Skeletal muscle cell (primary cell): ENCODE measurements around the gene C2orf92.

Experiments
- DNase-seq: peaks from one replicate; pipeline ENCODE4 v3.0.0-alpha.2; 2010; ENCODE audit warnings: low read depth
- H3K4me3 ChIP-seq: 2 replicates; pipeline ENCODE4 v1.5.1; 2011; ENCODE audit warnings: low read depth, mild to moderate bottlenecking, control low read depth, low read length, moderate library complexity

The C2orf92 gene

DNA sequence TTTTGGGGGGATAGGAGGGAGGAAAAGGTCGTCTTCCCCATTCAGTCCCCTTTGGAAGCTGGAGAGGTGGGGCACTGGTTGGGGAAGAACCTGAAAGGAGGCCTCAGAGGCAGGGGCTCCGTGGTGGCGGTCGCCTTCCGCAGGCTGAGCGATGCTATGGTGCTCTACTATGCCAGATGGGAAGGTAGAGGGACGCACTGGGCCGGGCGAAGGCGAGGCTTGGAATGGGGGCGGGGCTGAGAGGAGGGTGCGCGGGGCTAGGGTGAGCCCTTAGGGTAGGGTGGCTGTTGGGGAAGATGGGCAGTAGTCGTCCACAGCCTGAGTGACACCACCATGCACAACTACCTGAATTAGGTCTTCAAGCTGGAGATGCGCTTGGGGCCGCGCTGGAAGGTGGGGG, 55.0 kb downstream of the C2orf92 start:
- H3K4me3 ChIP-seq: no peak overlapping the region
- DNase-seq: no peak

DNA sequence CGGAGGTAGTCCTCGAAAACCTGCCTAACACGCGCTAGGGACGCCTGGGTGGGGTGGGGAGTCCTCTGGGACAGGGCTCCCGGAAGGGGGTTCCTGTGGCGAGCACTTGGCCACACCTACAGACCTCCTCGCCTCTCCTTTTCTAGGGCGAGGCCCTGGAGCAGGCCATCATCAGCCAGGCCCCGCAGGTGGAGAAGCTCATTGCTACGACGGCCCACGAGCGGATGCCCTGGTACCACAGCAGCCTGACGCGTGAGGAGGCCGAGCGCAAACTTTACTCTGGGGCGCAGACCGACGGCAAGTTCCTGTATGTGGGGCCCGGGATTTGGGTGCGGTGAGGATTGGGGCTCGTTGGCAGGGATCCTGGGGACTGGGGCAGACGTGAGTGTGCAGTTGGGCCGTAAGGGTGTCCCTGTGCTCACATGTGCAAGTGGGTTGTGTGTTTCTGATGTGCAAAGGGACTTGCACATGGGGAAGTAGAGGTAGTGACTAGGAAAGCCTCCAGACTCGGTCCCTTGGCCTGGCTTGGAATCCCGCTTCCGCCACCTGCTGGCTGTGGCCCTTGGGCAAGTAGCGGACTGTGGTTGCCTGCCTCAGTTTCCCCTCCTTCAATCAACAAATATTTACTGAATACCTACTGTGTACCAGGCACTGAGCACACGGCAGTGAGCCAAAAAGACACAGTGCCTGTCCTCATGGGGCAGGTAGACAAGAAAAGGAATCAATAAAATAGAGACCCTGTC, 55.6 kb downstream of the C2orf92 start:
- DNase-seq: no peak
- H3K4me3 ChIP-seq: no peak overlapping the region

DNA sequence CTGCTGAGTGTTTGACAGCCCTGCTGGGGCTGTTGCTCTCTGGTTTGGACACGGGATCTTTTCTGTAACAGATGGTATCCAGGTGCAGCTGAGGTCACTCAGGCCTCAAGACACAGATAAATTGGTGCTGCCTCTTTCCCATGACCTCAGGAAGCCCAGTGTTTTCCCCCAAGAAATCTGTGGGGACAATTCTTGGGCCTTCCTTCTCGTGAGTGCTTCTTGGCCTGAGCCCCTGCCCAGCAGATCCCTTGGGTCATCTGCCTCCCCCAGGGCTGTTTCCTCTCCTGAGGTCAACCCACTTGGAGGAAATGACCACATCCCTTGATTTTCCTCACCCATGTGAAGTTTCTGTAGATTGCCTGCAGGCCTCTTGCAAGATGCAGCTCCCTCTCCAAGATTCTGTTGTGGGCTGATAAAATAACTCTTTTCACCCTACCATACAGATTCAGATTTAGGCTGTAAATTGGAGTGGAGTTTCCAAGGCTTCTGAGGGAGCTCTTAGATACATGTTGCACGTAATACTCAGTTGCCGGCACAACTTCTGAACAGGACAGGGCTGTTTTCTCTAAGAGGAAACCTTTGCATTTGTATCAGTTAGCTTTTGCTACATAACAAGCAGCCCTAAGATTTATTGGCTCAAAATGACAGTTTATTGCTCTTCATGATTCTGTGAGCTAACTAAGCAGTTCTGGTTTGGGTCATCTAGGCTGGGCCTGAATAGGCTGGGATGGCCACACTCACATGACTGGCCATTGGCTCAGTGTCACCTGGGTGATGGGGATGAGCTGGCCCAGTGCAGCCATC, 57.0 kb downstream of the C2orf92 start:
- DNase-seq: no peak
- no peak overlapping the region for H3K4me3 ChIP-seq

DNA sequence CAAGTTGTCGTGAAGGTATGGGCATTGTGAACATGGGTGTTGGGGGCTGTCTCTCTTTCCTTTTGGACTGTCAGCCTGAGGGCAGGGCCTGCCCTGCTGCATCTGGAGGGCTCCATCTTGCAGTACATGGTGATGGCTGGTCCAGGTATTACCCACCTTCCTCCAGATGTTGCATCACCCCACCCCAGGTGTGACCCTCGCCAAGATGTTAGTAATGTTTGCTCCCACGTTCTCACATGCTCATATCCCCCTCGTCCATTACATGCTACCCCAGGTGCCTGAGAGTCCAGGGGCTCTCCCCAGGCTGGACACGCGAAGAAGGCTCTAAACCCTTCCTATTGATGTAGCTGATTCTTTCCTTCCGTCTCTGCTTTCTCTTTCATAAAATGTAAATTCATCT, 57.8 kb downstream of the C2orf92 start:
- no peak for DNase-seq
- no peak overlapping the region for H3K4me3 ChIP-seq

DNA sequence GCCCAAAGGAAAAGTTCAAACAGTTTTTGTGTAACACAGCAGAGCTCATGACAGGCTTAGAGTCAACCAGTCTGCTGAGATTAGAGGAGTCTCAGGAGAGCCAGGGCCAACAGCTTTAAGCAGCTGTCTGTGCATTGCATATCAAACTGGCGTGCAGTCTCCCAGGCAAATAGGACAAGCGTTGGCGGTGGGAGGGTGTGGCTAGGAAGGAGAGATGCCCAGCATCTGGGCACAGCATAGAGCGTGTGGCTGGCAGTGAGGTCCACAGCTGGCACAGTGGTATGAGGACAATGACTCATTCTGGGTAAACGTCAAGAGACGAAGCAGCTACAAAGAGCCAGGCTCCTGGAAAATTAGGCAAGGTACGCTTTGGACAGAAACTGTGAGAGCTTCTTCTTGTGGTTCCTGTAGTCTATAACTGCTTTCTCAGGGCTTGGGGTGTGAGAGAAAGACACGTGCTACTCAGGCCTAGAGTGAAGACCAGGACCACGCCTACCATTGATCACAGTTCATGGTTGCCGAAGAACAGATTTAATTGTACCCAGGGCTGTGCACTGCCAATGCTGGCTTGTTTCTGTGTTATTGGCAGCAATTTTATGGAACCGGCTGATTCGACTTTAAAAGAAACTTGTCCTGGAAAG, 58.7 kb downstream of the C2orf92 start:
- DNase-seq: peak; percentile 26
- H3K4me3 ChIP-seq: no peak overlapping the region

DNA sequence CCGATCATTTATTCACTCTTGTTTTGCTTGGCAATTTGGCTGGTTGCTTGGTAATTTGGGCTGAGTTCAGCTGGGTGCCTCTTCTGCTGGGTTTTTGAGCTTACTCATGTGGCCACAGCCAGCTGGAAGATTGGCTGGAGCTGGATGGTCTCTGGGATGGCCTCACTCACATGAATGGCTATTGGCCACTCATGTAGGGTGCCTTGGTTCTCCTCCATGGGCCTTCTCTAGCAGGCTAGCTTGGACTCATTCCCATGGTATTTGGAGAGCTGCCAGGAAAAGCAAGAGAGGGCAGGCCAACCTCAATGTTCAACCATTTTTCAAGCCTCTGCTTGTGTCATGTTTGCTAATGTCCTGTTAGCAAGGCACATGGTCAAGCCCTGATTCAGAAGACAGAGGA, 60.7 kb downstream of the C2orf92 start:
- no peak overlapping the region for H3K4me3 ChIP-seq
- DNase-seq: no peak

DNA sequence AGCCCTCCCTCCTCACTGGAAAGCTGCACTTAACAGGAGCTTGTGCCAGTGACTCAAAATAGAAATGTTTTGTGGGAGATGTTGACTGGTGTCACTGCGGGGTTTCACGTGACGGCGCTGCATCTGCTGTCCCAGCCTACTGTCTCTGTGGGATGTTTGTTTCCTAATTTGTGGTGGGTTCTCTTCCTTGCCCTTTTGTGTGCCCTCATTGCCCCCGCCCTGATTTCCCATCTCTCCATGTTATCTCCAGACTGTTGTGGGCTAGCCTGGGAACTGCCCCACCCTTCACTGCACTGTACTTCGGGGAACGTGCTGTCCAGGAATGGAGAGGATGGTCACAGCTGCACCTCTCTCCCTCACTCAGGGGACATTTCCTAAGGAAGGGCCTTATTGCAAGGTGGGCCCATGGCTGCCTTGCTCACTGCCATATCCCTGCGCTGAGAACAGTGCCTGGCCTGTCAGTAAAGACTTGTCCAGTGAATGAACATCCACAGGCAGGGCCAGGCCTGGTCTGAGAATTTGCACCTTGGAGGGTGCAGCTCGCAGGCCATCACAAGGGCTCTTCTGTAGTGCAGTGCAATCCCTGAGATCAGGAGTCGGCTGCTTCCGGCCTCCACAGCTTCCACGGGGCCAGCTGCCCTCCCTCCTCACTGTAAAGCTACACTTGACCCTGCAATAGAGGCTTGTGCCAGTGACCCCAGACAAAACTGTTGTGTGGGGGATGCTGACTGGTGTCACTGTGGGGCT, 61.9 kb downstream of the C2orf92 start:
- H3K4me3 ChIP-seq: no peak overlapping the region
- no peak for DNase-seq

DNA sequence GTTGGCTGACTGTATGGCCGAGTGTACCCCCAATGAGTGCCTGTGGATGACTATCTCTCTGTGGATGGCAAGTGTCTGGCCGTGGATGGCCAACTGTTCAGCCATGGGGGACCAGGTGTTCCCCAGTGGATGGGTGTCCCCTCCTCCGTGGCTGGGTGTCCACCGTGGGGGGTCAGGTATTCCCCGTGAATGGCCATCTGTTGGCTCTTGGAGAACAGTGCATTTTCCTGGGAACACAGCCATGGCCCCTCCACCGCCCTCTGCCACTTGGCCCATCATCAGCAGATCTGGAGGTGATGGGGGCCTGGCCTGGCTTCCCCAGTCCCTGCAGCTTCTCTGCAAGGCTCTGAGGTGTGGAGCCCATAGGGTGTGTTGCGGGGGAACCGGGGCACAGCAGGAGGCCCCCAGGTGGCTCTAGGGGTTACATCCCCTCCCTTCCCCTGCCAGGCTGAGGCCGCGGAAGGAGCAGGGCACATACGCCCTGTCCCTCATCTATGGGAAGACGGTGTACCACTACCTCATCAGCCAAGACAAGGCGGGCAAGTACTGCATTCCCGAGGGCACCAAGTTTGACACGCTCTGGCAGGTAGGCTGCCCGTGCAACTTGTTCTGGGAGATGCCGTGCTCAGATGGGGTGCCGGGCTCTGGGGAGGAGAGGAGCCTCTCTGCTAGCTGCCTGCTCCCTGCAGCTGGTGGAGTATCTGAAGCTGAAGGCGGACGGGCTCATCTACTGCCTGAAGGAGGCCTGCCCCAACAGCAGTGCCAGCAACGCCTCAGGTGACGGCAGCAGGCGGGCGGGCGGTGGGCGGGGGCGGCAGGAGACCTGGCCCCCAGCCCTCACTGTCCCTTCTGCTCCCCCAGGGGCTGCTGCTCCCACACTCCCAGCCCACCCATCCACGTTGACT, 63.2 kb downstream of the C2orf92 start:
- H3K4me3 ChIP-seq: no peak overlapping the region
- no peak for DNase-seq

DNA sequence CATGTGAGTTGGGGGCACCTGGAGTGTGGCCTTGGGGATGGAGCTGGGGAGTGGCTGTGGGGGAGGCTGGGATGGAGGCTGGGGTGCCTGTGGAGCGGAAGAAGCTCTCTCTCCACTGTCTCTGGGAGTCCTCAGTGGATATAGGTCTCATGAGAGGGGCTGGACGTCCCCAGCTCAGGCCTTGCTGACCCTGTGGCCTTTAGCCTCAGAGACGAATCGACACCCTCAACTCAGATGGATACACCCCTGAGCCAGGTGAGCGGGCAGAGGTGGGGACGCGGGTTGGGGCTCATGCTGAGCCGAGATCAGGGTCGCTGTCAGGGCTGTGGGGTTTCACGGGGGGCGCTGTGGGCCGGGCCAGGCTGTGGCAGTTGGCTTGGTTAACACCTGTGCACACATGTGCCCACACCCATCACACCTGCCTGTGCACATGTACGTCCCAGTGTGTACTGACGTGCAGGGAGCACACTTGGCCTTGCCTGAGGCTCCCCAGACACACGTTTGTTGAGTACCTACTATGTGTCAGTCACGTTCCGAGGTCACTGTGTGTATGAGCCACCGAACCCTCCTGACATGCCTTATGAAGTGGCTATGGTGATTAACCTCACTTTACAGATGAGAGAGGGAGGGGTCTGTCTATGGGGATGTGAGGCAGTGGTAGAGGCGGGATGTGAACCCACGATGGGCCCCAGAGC, 64.0 kb downstream of the C2orf92 start:
- no peak for DNase-seq
- H3K4me3 ChIP-seq: no peak overlapping the region

DNA sequence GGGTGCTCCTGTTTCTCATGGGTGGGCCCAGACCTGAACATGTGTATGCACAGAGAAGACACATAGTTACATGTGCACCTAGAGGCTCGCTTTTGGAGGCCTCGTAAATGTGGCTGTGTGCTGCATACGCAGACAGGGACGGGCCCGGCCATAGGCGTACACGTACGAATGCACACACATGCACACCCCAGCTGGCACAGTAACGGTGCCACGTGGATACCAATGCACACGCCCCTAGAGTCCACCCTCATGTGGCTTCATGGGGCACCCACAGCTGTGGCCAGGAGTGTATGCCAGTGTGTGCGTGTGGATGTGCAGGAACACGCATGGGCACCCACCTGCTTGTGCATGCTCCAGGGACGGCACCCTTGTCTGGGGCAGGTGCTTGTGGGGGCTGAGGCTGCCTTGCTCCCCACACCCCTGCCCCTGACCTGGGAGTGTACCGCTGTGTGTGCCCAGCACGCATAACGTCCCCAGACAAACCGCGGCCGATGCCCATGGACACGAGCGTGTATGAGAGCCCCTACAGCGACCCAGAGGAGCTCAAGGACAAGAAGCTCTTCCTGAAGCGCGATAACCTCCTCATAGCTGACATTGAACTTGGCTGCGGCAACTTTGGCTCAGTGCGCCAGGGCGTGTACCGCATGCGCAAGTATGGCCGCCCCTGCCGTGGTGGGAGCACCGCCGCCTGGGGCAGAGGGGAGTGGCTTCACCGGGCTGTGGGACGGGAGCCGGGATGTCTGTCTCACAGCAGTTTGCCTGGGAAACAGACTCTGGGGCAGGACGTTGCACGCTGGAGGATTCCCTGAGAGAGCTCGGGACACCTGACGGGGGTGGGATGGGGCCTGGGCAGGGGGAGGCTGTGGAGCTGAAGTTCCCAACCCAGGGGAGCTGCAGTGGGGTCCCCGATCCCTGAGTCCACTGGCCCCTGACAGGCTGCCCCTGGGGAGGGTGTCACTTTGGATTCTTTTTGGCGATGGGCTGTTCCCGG, 64.8 kb downstream of the C2orf92 start:
- H3K4me3 ChIP-seq: no peak overlapping the region
- DNase-seq: no peak

DNA sequence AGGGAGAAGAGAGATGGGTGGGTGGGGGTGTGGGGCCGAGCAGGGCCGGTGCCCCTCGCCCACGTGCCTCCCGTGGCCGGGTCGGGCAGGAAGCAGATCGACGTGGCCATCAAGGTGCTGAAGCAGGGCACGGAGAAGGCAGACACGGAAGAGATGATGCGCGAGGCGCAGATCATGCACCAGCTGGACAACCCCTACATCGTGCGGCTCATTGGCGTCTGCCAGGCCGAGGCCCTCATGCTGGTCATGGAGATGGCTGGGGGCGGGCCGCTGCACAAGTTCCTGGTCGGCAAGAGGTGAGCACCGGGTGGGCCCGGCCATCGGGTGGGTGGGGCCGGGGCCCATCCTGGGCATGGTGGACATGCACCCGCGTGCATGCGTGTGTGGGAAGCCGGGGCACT, 65.6 kb downstream of the C2orf92 start:
- no peak overlapping the region for H3K4me3 ChIP-seq
- DNase-seq: no peak

DNA sequence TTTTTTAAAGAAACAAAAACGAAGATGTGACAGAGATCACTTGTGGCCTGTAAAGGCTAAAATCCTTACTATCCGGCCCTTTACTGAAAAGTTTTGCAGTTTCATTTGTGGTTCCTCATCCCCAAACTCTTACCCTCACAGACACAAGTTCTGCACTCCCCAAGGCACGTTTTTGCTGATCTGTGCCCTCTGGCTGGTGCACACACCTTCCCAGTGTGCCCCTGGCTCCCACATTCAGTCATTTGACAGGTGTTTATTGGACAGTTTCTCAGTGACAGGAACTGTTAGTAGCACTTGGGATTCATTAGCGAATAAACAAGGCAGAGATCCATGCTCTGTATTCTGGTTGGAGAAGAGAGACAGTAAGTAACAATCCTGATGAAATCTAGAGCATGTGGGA, 66.7 kb downstream of the C2orf92 start:
- no peak for DNase-seq

DNA sequence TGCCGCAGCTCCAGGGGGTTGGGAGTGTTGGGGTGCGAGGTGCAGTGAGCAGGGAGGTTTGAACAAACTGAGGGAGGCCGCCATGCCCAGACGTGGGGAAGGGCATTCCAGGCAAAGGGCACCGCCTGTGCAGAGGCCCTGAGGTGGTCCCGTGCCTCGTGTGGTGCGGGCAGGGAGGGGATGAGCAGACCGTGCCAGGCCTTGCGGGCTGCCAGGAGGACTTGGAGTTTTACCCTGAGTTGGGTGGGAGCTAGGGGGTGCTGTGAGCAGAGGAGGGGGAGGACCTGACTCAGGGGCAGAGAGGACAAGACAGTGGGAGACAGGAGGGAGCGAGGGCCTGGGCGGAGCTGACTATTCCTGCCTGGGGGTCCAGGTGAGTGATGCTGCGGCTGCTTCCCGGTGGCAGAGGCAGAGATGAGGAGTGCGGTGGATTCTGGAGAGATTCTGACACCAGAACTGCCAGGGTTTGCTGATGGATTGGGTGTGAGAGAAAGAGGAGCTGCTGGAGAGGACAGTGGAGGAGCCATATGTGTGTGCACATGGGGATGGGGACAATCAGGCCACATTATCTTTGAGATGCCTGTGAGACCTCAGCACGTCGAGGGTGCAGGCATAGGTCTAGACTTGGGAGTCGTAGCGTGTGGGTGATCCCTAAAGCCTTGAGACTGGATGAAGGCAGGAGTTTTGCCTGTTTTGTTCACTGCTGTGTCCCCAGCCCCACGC, 67.3 kb downstream of the C2orf92 start:
- no peak for DNase-seq
- no peak overlapping the region for H3K4me3 ChIP-seq

More for the DNA sequence above, 66.7 kb downstream of the C2orf92 start:
- H3K4me3 ChIP-seq: no peak overlapping the region

DNA sequence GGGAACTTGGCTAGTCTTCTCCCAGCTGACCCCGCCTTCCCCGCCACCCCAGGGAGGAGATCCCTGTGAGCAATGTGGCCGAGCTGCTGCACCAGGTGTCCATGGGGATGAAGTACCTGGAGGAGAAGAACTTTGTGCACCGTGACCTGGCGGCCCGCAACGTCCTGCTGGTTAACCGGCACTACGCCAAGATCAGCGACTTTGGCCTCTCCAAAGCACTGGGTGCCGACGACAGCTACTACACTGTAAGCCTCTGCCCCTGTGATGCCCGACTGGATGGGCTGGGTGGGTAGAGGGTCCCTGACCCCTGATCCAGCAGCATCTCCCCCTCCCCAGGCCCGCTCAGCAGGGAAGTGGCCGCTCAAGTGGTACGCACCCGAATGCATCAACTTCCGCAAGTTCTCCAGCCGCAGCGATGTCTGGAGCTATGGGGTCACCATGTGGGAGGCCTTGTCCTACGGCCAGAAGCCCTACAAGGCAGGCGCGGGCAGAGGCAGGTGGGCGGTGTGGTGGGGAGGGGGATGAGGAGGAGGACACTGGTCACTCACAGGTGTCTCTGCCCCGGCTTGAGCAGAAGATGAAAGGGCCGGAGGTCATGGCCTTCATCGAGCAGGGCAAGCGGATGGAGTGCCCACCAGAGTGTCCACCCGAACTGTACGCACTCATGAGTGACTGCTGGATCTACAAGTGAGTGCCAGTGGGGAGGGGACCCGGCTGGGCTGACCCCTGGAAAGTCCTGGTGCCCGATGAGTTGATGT, 68.1 kb downstream of the C2orf92 start:
- no peak overlapping the region for H3K4me3 ChIP-seq
- DNase-seq: no peak

DNA sequence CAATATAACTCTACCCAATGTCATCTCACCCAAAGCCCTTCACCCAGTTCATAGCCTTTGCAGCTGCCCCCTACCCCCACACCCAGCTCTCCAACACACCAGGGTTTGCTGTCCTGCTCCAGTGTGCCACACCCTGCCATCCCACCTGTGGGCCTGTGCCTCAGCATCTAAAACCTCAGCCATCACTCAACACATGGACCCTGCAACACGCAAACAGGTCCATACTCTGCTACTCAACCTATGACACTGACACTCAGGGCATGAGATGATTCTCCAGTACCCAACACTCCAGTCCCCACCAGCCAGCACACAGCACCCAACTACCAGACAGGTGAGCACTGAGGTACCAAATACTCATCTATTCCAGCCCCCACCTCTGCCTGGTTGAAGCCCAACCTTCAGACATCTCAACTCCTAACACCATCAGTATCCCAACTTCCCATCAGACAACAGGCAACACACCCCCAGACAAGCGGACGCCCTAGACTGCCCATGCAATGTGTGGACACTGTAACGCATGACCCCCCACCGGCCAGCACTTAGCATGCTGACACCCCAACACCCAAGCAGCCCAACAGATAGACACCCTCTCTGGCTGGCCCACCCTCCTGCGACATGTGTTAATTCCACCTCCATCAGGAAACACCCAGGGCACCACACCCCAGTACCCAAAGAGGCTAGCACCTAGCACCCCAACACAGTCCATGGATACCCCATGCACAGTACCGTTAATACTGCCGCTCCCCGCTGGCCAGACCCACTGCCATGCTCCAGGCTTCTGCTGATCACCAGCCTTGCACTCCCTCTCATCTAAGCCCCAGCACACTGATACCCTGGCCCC, 68.9 kb downstream of the C2orf92 start:
- DNase-seq: no peak
- H3K4me3 ChIP-seq: no peak overlapping the region
